GM23338 (cell line): ENCODE results near the gene ZNF689. TPM values are rescaled to one million over a fixed set of nuclear protein-coding genes. Genes with fewer than 3 reads are reported as not detected.

Experiments
- ATAC-seq: fragments of 200-7000 bp; cut with Tn5 transposase; 3 replicates; pipeline ENCODE4 v1.9.1; 2020
- DNase-seq: peaks from one replicate; pipeline ENCODE4 v3.0.0-alpha.2; 2015; ENCODE audit warnings: low spot score
- H2AFZ ChIP-seq: fragments of 200-600 bp; sonication (generic); 2 replicates; pipeline ENCODE4 v1.8.0; 2016; ENCODE audit warnings: antibody characterized with exemption, mild to moderate bottlenecking, moderate library complexity
- H3F3A ChIP-seq: fragments of 200-600 bp; sonication (generic); replicated peaks from 2 replicates; pipeline ENCODE4 v1.8.0; 2017; ENCODE audit warnings: antibody characterized with exemption, mixed run types, low read depth
- H3K27ac ChIP-seq: fragments of 200-600 bp; sonication (generic); 2 replicates; pipeline ENCODE4 v1.6.1; 2016; ENCODE audit warnings: low read depth
- H3K27me3 ChIP-seq: fragments of 200-600 bp; sonication (generic); 2 replicates; pipeline ENCODE4 v1.8.0; 2016; ENCODE audit warnings: mild to moderate bottlenecking, mixed run types, moderate library complexity; ENCODE audit not compliant: insufficient read depth
- H3K36me3 ChIP-seq: fragments of 200-600 bp; sonication (generic); 2 replicates; pipeline ENCODE4 v1.8.0; 2016; ENCODE audit warnings: mild to moderate bottlenecking; ENCODE audit not compliant: insufficient read depth
- H3K4me1 ChIP-seq: fragments of 200-600 bp; sonication (generic); 2 replicates; pipeline ENCODE4 v1.8.0; 2016; ENCODE audit warnings: mild to moderate bottlenecking, moderate library complexity; ENCODE audit not compliant: insufficient read depth
- H3K4me2 ChIP-seq: fragments of 200-600 bp; sonication (generic); 2 replicates; pipeline ENCODE4 v1.7.1; 2017; ENCODE audit warnings: mixed run types
- H3K4me3 ChIP-seq: fragments of 200-600 bp; sonication (generic); 2 replicates; pipeline ENCODE4 v1.6.1; 2016; ENCODE audit warnings: mixed run types
- H3K79me2 ChIP-seq: fragments of 200-600 bp; sonication (generic); replicated peaks from 2 replicates; pipeline ENCODE4 v1.8.0; 2017; ENCODE audit warnings: mild to moderate bottlenecking; ENCODE audit not compliant: insufficient read depth
- H3K9me2 ChIP-seq: fragments of 200-600 bp; sonication (generic); 2 replicates; pipeline ENCODE4 v1.8.0; 2017; ENCODE audit not compliant: insufficient read depth
- H4K20me1 ChIP-seq: fragments of 200-600 bp; sonication (generic); replicated peaks from 2 replicates; pipeline ENCODE4 v1.8.0; 2017; ENCODE audit warnings: mild to moderate bottlenecking; ENCODE audit not compliant: insufficient read depth
- H3K27ac Mint-ChIP-seq: 2 replicates; pipeline ENCODE4 v1.8.0; 2020; ENCODE audit warnings: inconsistent platforms, mild to moderate bottlenecking, moderate library complexity, mixed read lengths
- H3K27me3 Mint-ChIP-seq: 3 replicates; pipeline ENCODE4 v1.8.0; 2022; ENCODE audit warnings: low read depth, mild to moderate bottlenecking, moderate library complexity, mixed read lengths, inconsistent platforms; ENCODE audit not compliant: insufficient read depth, poor library complexity
- H3K36me3 Mint-ChIP-seq: 3 replicates; pipeline ENCODE4 v1.8.0; 2021; ENCODE audit warnings: low read depth, mild to moderate bottlenecking, inconsistent platforms, moderate library complexity, mixed read lengths
- H3K4me1 Mint-ChIP-seq: 3 replicates; pipeline ENCODE4 v1.8.0; 2020; ENCODE audit warnings: mild to moderate bottlenecking, inconsistent platforms, mixed read lengths
- H3K4me3 Mint-ChIP-seq: 3 replicates; pipeline ENCODE4 v1.8.0; 2021; ENCODE audit warnings: moderate library complexity, mild to moderate bottlenecking, inconsistent platforms, mixed read lengths
- H3K9me3 Mint-ChIP-seq: 3 replicates; pipeline ENCODE4 v1.8.0; 2020; ENCODE audit warnings: moderate library complexity, mild to moderate bottlenecking, inconsistent platforms, mixed read lengths
- CREB1 ChIP-seq: fragments of 250-450 bp; sonication (Bioruptor Pico); IDR thresholded peaks from 2 replicates; pipeline ENCODE4 v1.5.0; 2020; ENCODE audit warnings: low read depth, mild to moderate bottlenecking, moderate library complexity
- CTCF ChIP-seq, 2 experiments: fragments of 200-600 bp in 1 of 2; sonication (generic) in 1 of 2; conservative IDR thresholded peaks; 2 replicates each; pipeline versions ENCODE4 v1.5.1 to v1.6.1; 2016 to 2017; ENCODE audit warnings: antibody characterized with exemption in 2 of 2, low read depth in 2 of 2, mild to moderate bottlenecking in 2 of 2, moderate library complexity in 1 of 2
- ETS1 ChIP-seq: IDR thresholded peaks from 2 replicates; pipeline ENCODE4 v1.6.1; 2016; ENCODE audit warnings: antibody characterized with exemption
- EZH2 ChIP-seq: fragments of 200-600 bp; sonication (generic); IDR thresholded peaks from one replicate; pipeline ENCODE4 v1.8.0; 2017; ENCODE audit warnings: antibody characterized with exemption, mild to moderate bottlenecking, low read depth; ENCODE audit not compliant: unreplicated experiment
- EZH2phosphoT487 ChIP-seq: fragments of 200-600 bp; sonication (generic); IDR thresholded peaks from one replicate; pipeline ENCODE4 v1.8.1; 2018; ENCODE audit warnings: antibody characterized with exemption; ENCODE audit not compliant: unreplicated experiment
- JUNB ChIP-seq: IDR thresholded peaks from one replicate; pipeline ENCODE4 v1.6.1; 2016; ENCODE audit warnings: antibody characterized with exemption; ENCODE audit not compliant: unreplicated experiment
- NANOG ChIP-seq: IDR thresholded peaks from 2 replicates; pipeline ENCODE4 v1.6.1; 2016; ENCODE audit warnings: antibody characterized with exemption, borderline replicate concordance
- POLR2AphosphoS5 ChIP-seq: IDR thresholded peaks from 2 replicates; pipeline ENCODE4 v1.6.1; 2016; ENCODE audit warnings: antibody characterized with exemption, low read depth
- REST ChIP-seq: IDR thresholded peaks from one replicate; pipeline ENCODE4 v1.6.1; 2018; ENCODE audit warnings: antibody characterized with exemption; ENCODE audit not compliant: unreplicated experiment
- STAT1 ChIP-seq: IDR thresholded peaks from one replicate; pipeline ENCODE4 v1.6.1; 2016; ENCODE audit warnings: antibody characterized with exemption; ENCODE audit not compliant: unreplicated experiment
- ZNF114 ChIP-seq: fragments of 250-450 bp; sonication (Bioruptor Pico); IDR thresholded peaks from 2 replicates; pipeline ENCODE4 v1.5.0; 2020; ENCODE audit warnings: mild to moderate bottlenecking, moderate library complexity
- ZNF331 ChIP-seq: fragments of 250-450 bp; sonication (Bioruptor Pico); IDR thresholded peaks from 2 replicates; pipeline ENCODE4 v1.5.0; 2020; ENCODE audit warnings: low read depth, mild to moderate bottlenecking, moderate library complexity
- ZNF462 ChIP-seq: fragments of 250-450 bp; sonication (Bioruptor Pico); IDR thresholded peaks from 2 replicates; pipeline ENCODE4 v1.5.0; 2020; ENCODE audit warnings: mild to moderate bottlenecking, moderate library complexity
- polyA plus RNA-seq: library from polyadenylated mRNA; unstranded; fragments of >200 nt; fragmentation: Nextera tagmentation; extraction: Ambion mirVana; gene quantifications from 2 replicates; pipeline ENCODE4 v1.2.1, GENCODE V29; 2016
- total RNA-seq: library from RNA; depleted of rRNA; stranded (reverse); fragments of >200 nt; shearing (Covaris generic); gene quantifications from 2 replicates; pipeline ENCODE4 v1.2.3, GENCODE V29; 2014

Gene ZNF689
- total and polyA plus RNA-seq, 2 experiments from 2014 or later: 5.3 to 16.7 TPM

GRCh38 chr16:30641378-30641982 is 31.3 kb upstream of the ZNF689 start:
- Histone ChIP-seq H3K4me1 (no peaks in the 10 kb centered on the region), H2AFZ (no peak overlapping the region), H4K20me1 (no peaks in the 10 kb centered on the region), H3K79me2 (no peaks in the 10 kb centered on the region), H3K4me2 (no peak overlapping the region), H3K36me3 (no peaks in the 10 kb centered on the region), H3K9me2 (no peaks in the 10 kb centered on the region), H3F3A (no peaks in the 10 kb centered on the region), H3K27me3 (peaks cover 4% of the 10 kb centered on the region; the same call in 1 of the 2 replicates), H3K27ac (no peak overlapping the region), H3K4me3 (no peak overlapping the region)
- DNase-seq (no peak), ATAC-seq (no peak)
- Mint-ChIP-seq H3K4me1 (no peaks in the 10 kb centered on the region; the same call in 2 of the 3 replicates), H3K36me3 (no peaks in the 10 kb centered on the region), H3K9me3 (no peaks in the 10 kb centered on the region), H3K4me3 (no peak overlapping the region), H3K27ac (no peak overlapping the region), H3K27me3 (peaks cover 8% of the 10 kb centered on the region)
- TF ChIP-seq NANOG (no peak), ZNF331 (CRISPR knock-in tag) (no peak), REST (no peak), JUNB (no peak), ETS1 (no peak), CREB1 (CRISPR knock-in tag) (no peak), POLR2AphosphoS5 (no peak), EZH2phosphoT487 (no peak), EZH2 (no peak), CTCF (conservative IDR thresholded peaks at IDR 0.05; ENCODE audit: low read depth in 2 of 2) (no peak), ZNF462 (no peak), ZNF114 (CRISPR knock-in tag) (no peak), STAT1 (no peak)
